H9 (cell line): Measurements from ENCODE around the gene CYS1. TPM values are rescaled to one million over a fixed set of nuclear protein-coding genes. Genes with fewer than 3 reads are reported as not detected.
A peak's percentile ranks its signal among the peaks of the same experiment; 100 is the strongest.

Experiments used
- DNase-seq: peaks from one replicate; pipeline ENCODE4 v3.0.0-alpha.2; 2017
- H2AFZ ChIP-seq: one replicate; pipeline ENCODE4 v1.6.1; 2013; ENCODE audit warnings: mild to moderate bottlenecking, low read length, control low read depth, moderate library complexity
- H2AK5ac ChIP-seq: 2 replicates; pipeline ENCODE4 v1.6.1; 2013; ENCODE audit warnings: low read length, control low read depth, mixed read lengths; ENCODE audit not compliant: insufficient read length
- H2BK120ac ChIP-seq: one replicate; pipeline ENCODE4 v1.6.1; 2013; ENCODE audit warnings: low read depth, mild to moderate bottlenecking, low read length, control low read depth, inconsistent platforms; ENCODE audit not compliant: poor library complexity, severe bottlenecking
- H2BK12ac ChIP-seq: 2 replicates; pipeline ENCODE4 v1.6.1; 2013; ENCODE audit warnings: low read length, control low read depth, mixed read lengths, low read depth; ENCODE audit not compliant: insufficient read length
- H2BK15ac ChIP-seq: 2 replicates; pipeline ENCODE4 v1.6.1; 2013; ENCODE audit warnings: low read depth, low read length, control low read depth
- H2BK20ac ChIP-seq: one replicate; pipeline ENCODE4 v1.6.1; 2013; ENCODE audit warnings: low read depth, mild to moderate bottlenecking, low read length, control low read depth, inconsistent platforms; ENCODE audit not compliant: poor library complexity, severe bottlenecking
- H2BK5ac ChIP-seq: 2 replicates; pipeline ENCODE4 v1.6.1; 2013; ENCODE audit warnings: low read length, control low read depth, mixed read lengths; ENCODE audit not compliant: insufficient read length
- H3K14ac ChIP-seq: 2 replicates; pipeline ENCODE4 v1.6.1; 2013; ENCODE audit warnings: low read length, control low read depth; ENCODE audit not compliant: insufficient read depth
- H3K18ac ChIP-seq: 2 replicates; pipeline ENCODE4 v1.6.1; 2013; ENCODE audit warnings: low read depth, mild to moderate bottlenecking, mixed read lengths, low read length, control low read depth; ENCODE audit not compliant: insufficient read length
- H3K23ac ChIP-seq: 2 replicates; pipeline ENCODE4 v1.6.1; 2013; ENCODE audit warnings: low read length, control low read depth, mixed read lengths, low read depth; ENCODE audit not compliant: insufficient read length
- H3K23me2 ChIP-seq: 2 replicates; pipeline ENCODE4 v1.6.1; 2013; ENCODE audit warnings: low read depth, mild to moderate bottlenecking, mixed read lengths, low read length, control low read depth; ENCODE audit not compliant: insufficient read length, poor library complexity, severe bottlenecking
- H3K27ac ChIP-seq: 2 replicates; pipeline ENCODE4 v1.5.1; 2013; ENCODE audit warnings: low read length, control low read depth, mixed read lengths, low read depth; ENCODE audit not compliant: insufficient read length
- H3K27me3 ChIP-seq: 2 replicates; pipeline ENCODE4 v1.6.1; 2013; ENCODE audit warnings: low read length, control low read depth, inconsistent platforms; ENCODE audit not compliant: insufficient read depth
- H3K4ac ChIP-seq: 2 replicates; pipeline ENCODE4 v1.6.1; 2013; ENCODE audit warnings: low read depth, mild to moderate bottlenecking, control low read depth, inconsistent platforms, low read length, moderate library complexity
- H3K4me1 ChIP-seq: 2 replicates; pipeline ENCODE4 v1.6.1; 2013; ENCODE audit warnings: low read length, control low read depth, inconsistent platforms; ENCODE audit not compliant: insufficient read depth
- H3K4me2 ChIP-seq: 2 replicates; pipeline ENCODE4 v1.6.1; 2013; ENCODE audit warnings: low read length, control low read depth, mixed read lengths; ENCODE audit not compliant: insufficient read length, insufficient read depth
- H3K56ac ChIP-seq: 2 replicates; pipeline ENCODE4 v1.6.1; 2013; ENCODE audit warnings: low read depth, mild to moderate bottlenecking, mixed read lengths, low read length, control low read depth; ENCODE audit not compliant: insufficient read length
- H3K79me1 ChIP-seq: 2 replicates; pipeline ENCODE4 v1.6.1; 2013; ENCODE audit warnings: low read depth, mild to moderate bottlenecking, moderate library complexity, low read length, control low read depth, inconsistent platforms; ENCODE audit not compliant: insufficient read depth, poor library complexity, severe bottlenecking
- H3K79me2 ChIP-seq: 2 replicates; pipeline ENCODE4 v1.6.1; 2013; ENCODE audit warnings: low read length, control low read depth, inconsistent platforms; ENCODE audit not compliant: insufficient read depth
- H3K9ac ChIP-seq: 2 replicates; pipeline ENCODE4 v1.6.1; 2013; ENCODE audit warnings: low read length, control low read depth, mixed read lengths; ENCODE audit not compliant: insufficient read length; ENCODE audit errors: extremely low read depth
- H3K9me3 ChIP-seq: one replicate; pipeline ENCODE4 v1.6.1; 2013; ENCODE audit warnings: low read depth, low read length, inconsistent platforms; ENCODE audit not compliant: control insufficient read depth
- H3T11ph ChIP-seq: one replicate; pipeline ENCODE4 v1.6.1; 2013; ENCODE audit warnings: mild to moderate bottlenecking, low read length, control low read depth, inconsistent platforms
- H4K20me1 ChIP-seq: one replicate; pipeline ENCODE4 v1.6.1; 2013; ENCODE audit not compliant: control insufficient read depth, insufficient read length, insufficient read depth
- H4K5ac ChIP-seq: 2 replicates; pipeline ENCODE4 v1.6.1; 2013; ENCODE audit warnings: low read depth, mild to moderate bottlenecking, mixed read lengths, low read length, control low read depth; ENCODE audit not compliant: insufficient read length
- H4K8ac ChIP-seq: replicated peaks from 2 replicates; pipeline ENCODE4 v1.6.1; 2013; ENCODE audit warnings: low read length, control low read depth, mixed read lengths, low read depth; ENCODE audit not compliant: insufficient read length
- H4K91ac ChIP-seq: 2 replicates; pipeline ENCODE4 v1.6.1; 2013; ENCODE audit warnings: low read depth, mild to moderate bottlenecking, moderate library complexity, mixed read lengths, low read length, control low read depth; ENCODE audit not compliant: insufficient read length
- H3K27ac Mint-ChIP-seq, 3 experiments: 2 replicates in 2 of 3; 3 replicates in 1 of 3; pipeline ENCODE4 v1.8.0; 2020 to 2021; ENCODE audit warnings: mixed read lengths in 3 of 3, mild to moderate bottlenecking in 1 of 3, moderate library complexity in 1 of 3
- H3K27me3 Mint-ChIP-seq: 2 replicates; pipeline ENCODE4 v1.8.0; 2021; ENCODE audit warnings: low read depth, mild to moderate bottlenecking, moderate library complexity, mixed read lengths
- H3K36me3 Mint-ChIP-seq, 3 experiments: 2 replicates in 2 of 3; 3 replicates in 1 of 3; pipeline ENCODE4 v1.8.0; 2020 to 2021; ENCODE audit warnings: low read depth in 3 of 3, mixed read lengths in 3 of 3; ENCODE audit not compliant: insufficient read depth in 1 of 3
- H3K4me1 Mint-ChIP-seq, 2 experiments: 2 replicates each; pipeline ENCODE4 v1.8.0; 2020; ENCODE audit warnings: mixed read lengths in 2 of 2
- H3K4me3 Mint-ChIP-seq, 2 experiments: 2 replicates in 1 of 2; 3 replicates in 1 of 2; pipeline ENCODE4 v1.8.0; 2020 to 2021; ENCODE audit warnings: mild to moderate bottlenecking in 2 of 2, mixed read lengths in 2 of 2, moderate library complexity in 1 of 2
- H3K9me3 Mint-ChIP-seq, 2 experiments: 2 replicates in 1 of 2; 3 replicates in 1 of 2; pipeline ENCODE4 v1.8.0; 2020; ENCODE audit warnings: mild to moderate bottlenecking in 2 of 2, mixed read lengths in 2 of 2, moderate library complexity in 1 of 2
- WGBS: extraction: QIAGEN DNeasy Blood & Tissue Kit; methylation state at CpG from one replicate; pipeline ENCODE4 v1.1.7; 2013; ENCODE audit warnings: missing lambda C conversion rate, low lambda C conversion rate, mixed read lengths; ENCODE audit not compliant: insufficient read length; ENCODE audit errors: extremely low coverage; 5-methylcytosine and 5-hydroxymethylcytosine counted together
- total RNA-seq: library from RNA; stranded (reverse); gene quantifications from 2 replicates; pipeline ENCODE4 v1.2.1, GENCODE V29; 2021
- TF ChIP-seq, protein P1 (sequence below): fragments of 200-600 bp; sonication (generic); conservative IDR thresholded peaks from 3 replicates; pipeline ENCODE4 v1.8.0; 2021; ENCODE audit warnings: antibody characterized with exemption, mild to moderate bottlenecking

The CYS1 gene
- total RNA-seq, 1 experiment from 2014 or later = 0.35 TPM

GRCh38 chr2:10043906-10044601 is 36.2 kb downstream of the CYS1 start:
- H3K4me1 Mint-ChIP-seq = peaks cover 14 to 31% of the 10 kb centered on the region in 2 experiments
- no peak overlapping the region for H3K27ac ChIP-seq
- H3K4me3 Mint-ChIP-seq = peak overlapping the region; percentile 54 to 74
- H3K36me3 Mint-ChIP-seq = peaks cover 20 to 44% (median 29%) of the 10 kb centered on the region in 3 experiments
- no peak overlapping the region for H2BK20ac ChIP-seq
- peak overlapping the region in 1 of 3 experiments; percentile 37; a peak in 1 of 7 replicates for H3K27ac Mint-ChIP-seq
- no peak overlapping the region for H4K5ac ChIP-seq
- no peak overlapping the region for H3K4ac ChIP-seq
- WGBS = no CpG with 5 or more reads among the region's 90 CpGs
- H3K79me1 ChIP-seq = no peaks in the 10 kb centered on the region
- no peak overlapping the region for H4K91ac ChIP-seq
- peaks cover 45% of the 10 kb centered on the region for H3K27me3 Mint-ChIP-seq
- peak overlapping the region; percentile 89 for H3K18ac ChIP-seq
- peaks cover 10% of the 10 kb centered on the region for H3K23me2 ChIP-seq
- no peak overlapping the region for H2AK5ac ChIP-seq
- no peak overlapping the region for H3T11ph ChIP-seq
- DNase-seq = peak; percentile 95
- H2BK15ac ChIP-seq = no peak overlapping the region
- no peaks in the 10 kb centered on the region for H3K9me3 ChIP-seq
- H3K27me3 ChIP-seq = no peaks in the 10 kb centered on the region; the same call in 1 of the 2 replicates
- TF ChIP-seq, protein P1, sequence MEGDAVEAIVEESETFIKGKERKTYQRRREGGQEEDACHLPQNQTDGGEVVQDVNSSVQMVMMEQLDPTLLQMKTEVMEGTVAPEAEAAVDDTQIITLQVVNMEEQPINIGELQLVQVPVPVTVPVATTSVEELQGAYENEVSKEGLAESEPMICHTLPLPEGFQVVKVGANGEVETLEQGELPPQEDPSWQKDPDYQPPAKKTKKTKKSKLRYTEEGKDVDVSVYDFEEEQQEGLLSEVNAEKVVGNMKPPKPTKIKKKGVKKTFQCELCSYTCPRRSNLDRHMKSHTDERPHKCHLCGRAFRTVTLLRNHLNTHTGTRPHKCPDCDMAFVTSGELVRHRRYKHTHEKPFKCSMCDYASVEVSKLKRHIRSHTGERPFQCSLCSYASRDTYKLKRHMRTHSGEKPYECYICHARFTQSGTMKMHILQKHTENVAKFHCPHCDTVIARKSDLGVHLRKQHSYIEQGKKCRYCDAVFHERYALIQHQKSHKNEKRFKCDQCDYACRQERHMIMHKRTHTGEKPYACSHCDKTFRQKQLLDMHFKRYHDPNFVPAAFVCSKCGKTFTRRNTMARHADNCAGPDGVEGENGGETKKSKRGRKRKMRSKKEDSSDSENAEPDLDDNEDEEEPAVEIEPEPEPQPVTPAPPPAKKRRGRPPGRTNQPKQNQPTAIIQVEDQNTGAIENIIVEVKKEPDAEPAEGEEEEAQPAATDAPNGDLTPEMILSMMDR = no peak
- H3K9ac ChIP-seq = no peak overlapping the region
- H3K14ac ChIP-seq = peak overlapping the region; percentile 96
- no peaks in the 10 kb centered on the region for H3K79me2 ChIP-seq
- H3K4me1 ChIP-seq = no peaks in the 10 kb centered on the region
- no peaks in the 10 kb centered on the region for H4K20me1 ChIP-seq
- H3K9me3 Mint-ChIP-seq = peaks cover 0 to 5% of the 10 kb centered on the region in 2 experiments; a peak in 3 of 5 replicates
- H3K23ac ChIP-seq = no peak overlapping the region
- no peak overlapping the region for H4K8ac ChIP-seq
- H2AFZ ChIP-seq = no peak overlapping the region
- no peak overlapping the region for H3K4me2 ChIP-seq
- H2BK12ac ChIP-seq = no peak overlapping the region
- no peak overlapping the region for H2BK5ac ChIP-seq
- H2BK120ac ChIP-seq = no peak overlapping the region
- no peak overlapping the region for H3K56ac ChIP-seq
